D721Med (cell line): ENCODE data around the gene C2CD4D.

ENCODE experiments used
- DNase-seq: peaks from one replicate; pipeline ENCODE4 v3.0.0; 2011; ENCODE audit warnings: low spot score; ENCODE audit not compliant: insufficient read length
- FAIRE-seq: peaks from 2 replicates; lab custom pipeline; 2011; peaks lifted over from hg19 to GRCh38; lab: Jason Lieb, UNC
- CTCF ChIP-seq: IDR thresholded peaks from 2 replicates; pipeline ENCODE4 v1.5.1; 2012; ENCODE audit warnings: mild to moderate bottlenecking, control low read depth; ENCODE audit not compliant: insufficient read depth; ENCODE audit errors: missing control alignments

Gene C2CD4D

GRCh38 chr1:151800830-151801229, 38.8 kb downstream of the C2CD4D start:
- no peak for TF ChIP-seq CTCF
- no peak for FAIRE-seq
- DNase-seq: no peak

- DNase-seq (no peak), FAIRE-seq (no peak)
- no peak for TF ChIP-seq CTCF
Measured at GRCh38 chr1:151799179-151800022, 40.2 kb downstream of the C2CD4D start.

GRCh38 chr1:151798571-151798970, 41.0 kb downstream of the C2CD4D start:
- no peak for DNase-seq
- no peak for TF ChIP-seq CTCF
- no peak for FAIRE-seq

GRCh38 chr1:151790940-151791651, 48.5 kb downstream of the C2CD4D start:
- DNase-seq: no peak
- no peak for FAIRE-seq

GRCh38 chr1:151790071-151790939, 49.3 kb downstream of the C2CD4D start, which contains the start of gene TDRKH:
TDRKH (minus strand) TSS chr1:151790500; CDS start chr1:151783022, 7,478 bp downstream.
- peak; percentile 24 for TF ChIP-seq CTCF
- DNase-seq (peak; percentile 98), FAIRE-seq (peak; percentile 95)

More at GRCh38 chr1:151790940-151791651, 48.5 kb downstream of the C2CD4D start:
- TF ChIP-seq CTCF: no peak
